ENCODE results near the gene RAD18.

RAD18 gene

DNA sequence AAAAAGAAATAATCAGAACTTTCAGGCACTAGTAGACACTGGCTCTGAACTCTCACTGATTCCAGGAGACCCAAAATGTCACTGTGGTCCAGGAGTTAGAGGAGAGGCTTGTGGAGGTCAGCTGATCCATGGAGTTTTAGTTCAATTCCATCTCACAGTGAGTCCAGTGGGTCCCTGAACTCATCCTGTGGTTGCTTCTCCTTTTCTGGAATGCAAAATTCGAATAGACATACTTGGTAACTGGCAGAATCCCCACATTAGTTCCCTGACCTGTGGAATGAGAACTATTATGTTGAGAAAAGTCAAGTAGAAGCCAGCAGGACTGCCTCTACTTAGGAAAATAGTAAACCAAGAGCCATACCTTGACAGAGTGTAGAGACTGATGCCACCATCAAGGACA, 106.6 kb downstream of the RAD18 start:
- no peak for DNase-seq

DNA sequence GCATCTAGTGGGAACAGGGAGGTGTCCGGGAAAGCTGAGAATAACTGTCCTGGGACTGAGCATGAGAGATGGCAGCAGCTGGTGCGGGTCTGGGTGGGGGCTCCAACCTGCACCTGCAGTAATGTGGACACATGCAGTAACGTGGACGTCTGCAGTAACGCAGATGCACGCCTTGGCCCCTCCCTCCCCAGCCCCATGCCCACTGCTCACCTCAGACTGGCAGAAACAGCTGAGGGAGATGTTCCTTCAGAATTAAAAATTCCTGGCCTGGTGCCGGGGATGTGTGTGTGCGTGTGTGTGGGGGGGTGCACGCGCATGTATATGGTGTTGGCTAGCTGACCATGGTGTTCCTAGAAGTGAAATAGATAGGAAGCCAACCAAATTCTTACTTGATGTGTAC, 107.2 kb downstream of the RAD18 start:
- DNase-seq: no peak

DNA sequence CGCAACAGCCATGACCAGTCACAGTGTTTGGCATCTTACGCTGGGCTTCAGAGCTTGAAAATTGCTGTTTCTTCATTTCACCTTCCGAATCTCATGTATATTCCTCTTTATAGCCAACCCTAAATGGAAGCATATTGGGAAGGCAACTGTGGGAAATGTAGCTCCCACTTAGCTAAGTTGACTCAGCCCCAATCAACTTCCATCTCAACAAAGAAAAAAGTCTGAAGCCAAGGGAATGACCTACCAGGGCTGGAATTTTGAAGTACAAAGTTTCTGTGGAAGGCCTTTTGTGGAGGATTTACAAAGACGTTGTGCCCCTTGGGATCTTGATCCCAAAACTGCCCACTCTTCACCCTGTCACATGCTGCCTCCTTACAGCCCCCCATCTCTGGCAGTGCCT, 108.6 kb downstream of the RAD18 start:
- no peak for DNase-seq

DNA sequence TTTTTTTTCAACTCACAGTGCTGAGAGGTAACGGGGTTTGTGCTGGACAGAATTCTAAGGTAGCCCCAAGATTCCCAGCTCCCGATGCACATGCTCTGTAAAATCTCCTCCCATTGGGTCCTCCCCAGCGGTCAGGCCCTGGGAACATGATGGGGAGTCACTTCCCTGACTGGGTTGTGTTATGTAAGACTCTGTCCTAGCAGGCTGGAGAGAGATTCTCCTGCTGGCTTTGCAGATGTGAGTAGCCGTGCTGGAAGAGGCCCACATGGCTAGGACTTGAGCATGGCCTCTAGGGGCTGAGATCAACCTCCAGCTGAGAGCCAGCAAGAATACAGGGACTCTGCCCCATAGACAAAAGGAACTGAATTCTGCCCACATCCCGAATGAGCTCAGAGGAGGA, 110.2 kb downstream of the RAD18 start:
- DNase-seq: no peak

DNA sequence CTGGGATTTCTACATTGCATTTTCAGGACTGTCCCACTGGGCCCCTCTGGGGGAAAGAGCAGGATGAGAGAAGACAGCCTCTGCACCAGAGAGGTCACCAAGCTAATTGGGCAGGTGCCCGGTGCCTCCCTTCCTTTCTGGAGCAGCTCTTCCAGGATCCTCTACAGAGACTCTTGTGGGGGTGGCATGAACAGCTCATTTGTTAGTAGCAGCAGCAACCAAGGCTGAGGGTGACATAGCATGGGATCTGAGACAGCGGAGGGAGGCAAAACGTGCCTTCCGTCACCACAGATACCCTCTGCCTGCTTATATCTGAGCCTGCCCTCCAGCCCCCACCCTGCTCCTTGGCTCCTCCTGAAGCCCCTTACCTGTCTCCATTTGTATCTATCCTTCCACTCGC, 110.8 kb downstream of the RAD18 start:
- DNase-seq: no peak

DNA sequence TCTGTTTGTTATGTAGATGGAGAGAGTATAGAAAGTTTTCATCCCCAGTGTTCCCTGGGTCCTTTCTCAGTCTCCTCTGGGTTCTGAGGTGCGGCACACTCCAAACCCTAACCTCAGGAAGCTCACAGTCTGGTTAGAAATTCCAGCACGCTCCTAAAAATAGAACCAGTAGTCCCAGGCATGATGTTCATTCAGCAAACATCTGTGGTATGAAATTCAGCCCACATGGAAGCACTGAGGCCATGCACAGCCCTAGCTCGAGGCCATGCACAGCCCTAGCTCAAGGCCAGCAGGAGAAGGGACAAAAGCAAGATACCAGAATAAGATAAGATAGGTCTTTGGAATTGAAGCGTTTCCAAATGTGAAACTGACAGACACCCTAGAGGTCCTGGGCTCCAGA, 111.6 kb downstream of the RAD18 start:
- DNase-seq: no peak

DNA sequence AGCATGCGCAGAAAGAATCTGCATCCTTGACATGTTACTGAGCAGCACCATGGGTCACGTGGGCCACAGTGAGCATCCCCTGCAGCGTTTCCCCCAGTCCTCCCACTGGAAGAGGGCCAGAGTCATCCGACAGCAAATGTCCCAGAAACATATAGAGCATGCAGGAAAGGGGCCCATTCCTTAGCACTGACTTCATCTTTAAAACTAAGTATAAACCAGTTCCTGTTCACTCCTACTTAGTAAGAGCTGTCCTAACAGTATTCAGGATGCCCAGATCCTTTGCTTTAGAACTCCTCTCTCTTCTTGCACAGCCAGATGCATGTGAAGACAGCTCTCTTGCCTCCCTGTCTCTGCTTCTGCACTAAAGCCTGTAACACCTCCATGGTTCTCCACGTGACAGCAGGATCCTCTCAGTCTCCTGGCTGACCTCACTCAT, 114.6 kb downstream of the RAD18 start:
- DNase-seq: no peak

DNA sequence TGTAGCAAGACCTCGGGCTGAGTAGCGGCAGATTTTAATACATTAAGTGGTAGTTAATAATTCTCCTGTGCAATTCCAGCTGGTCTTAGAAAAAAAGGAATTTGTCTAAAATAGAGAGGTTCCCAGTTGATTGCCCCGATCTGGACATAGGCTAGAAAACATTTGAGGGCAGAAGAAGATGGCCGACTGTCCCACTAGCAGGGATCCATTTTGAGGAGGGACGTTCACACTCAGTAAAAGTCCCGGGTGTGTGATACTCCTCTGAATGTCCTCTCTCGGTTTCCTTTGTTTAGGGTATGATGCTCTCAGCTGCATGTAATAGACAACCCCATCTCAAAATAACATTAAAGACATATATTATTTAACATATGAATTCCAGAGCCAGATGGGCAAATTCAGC, 116.0 kb downstream of the RAD18 start:
- no peak for DNase-seq

DNA sequence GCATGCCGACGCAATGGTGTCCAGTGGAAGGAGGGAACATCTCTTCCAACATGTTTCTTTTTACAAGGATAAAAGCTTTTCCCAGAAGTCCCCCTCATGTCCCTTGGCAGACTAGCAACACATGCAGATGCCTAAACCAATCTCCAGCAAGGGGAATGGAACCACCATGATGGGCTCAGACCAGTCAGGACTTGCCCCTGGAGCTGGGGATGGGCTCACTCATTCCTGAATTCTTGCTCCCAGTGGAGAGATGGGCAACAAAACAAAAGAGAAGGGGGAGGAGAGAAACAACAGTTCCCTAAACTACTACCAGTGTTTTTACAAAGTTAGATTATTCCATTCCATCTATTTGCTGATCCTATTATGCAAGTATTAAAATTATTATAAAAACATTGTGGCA, 117.1 kb downstream of the RAD18 start:
- no peak for DNase-seq

DNA sequence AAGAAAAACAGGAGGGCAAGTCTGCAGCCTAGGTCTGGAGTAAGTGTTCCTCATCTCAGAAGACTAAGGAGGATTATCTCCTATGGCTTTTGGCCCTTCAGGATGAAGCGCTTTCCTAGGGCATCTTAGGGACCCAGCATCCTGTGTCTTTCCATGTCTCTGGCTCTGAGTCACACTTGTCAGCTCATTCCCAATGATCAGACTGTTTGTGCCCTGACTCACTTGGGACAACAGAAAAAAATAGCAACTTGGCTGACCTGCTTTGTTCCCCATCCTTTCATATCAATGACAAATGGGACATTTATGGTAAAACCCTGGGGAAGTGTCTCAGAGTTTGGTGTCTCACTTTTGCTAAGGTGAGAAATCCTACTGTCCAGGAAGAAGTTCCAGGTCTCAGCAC, 117.6 kb downstream of the RAD18 start:
- no peak for DNase-seq

DNA sequence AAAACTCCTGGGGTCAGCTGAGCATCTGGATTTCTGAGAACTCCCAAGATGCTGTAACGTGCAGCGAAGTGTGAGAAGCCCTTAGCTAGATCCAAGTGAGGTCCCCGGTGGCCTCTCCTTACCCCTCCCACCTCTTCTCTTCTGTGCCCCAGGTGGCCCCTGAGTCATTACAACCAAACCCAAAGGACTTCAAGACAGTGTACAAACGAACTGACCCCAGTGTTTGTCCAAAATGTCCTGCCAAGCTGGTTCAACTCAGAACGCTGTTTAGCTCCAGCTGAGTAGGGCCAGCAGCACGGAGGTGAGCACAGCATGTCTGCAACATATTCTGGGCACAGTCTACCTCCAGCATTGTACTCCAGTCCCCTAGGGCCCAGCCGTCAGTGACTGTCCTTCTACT, 119.9 kb downstream of the RAD18 start:
- no peak for DNase-seq

DNA sequence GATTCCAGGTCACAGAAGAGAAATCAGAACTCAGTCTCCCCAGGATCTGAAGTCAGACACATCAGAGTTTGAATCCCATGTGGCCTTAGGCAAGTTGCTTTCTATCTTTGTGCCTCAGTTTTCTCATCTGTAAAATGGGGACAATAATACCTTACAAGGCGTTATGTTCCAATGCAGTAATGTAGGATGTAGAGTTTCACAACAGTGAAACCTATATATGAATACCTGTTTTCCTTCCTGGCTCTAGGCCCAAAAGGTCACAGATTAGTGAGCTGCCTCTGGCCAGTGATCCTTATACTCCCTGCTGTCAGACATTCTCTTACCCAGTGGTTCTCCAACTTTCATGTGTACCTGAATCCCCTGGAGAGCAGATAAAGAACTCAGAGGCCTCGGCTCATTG, 121.0 kb downstream of the RAD18 start:
- no peak for DNase-seq

DNA sequence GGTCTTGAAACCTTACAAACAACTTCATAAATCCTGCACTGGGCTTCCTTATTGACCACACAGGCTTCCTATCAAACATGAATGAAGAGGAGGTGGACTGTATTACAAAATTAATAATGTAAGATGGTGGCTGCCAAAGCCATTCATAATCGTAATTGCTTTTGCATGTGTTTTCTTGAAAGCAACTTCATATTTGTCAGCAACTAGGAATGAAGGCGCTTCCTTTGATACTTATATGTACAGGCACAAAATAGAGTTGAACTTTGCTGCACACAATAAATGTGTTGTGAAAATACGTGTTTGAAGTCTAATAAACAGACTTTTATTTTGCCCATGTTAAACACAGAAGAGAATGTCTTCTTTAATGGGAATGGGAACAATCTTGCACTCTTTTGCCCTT, 121.8 kb downstream of the RAD18 start:
- DNase-seq: no peak

DNA sequence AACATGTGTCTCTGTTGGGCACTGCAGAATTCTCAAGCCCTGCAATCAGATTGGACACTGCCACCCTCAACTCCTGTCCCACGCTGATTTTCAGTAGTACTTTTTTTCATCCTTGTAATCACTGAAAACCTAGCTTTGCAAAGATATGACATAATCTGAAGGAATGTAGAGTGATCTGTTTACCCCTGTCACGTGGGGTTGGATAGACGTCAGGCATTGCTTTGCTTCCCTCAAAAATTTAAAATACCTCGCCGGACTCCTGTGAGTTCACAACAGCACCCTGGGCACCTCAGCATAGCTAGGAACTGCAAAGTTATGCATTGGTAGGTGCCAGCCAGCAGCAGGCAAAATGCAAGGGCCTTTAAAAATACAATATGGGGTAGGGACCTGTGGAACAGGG, 122.7 kb downstream of the RAD18 start:
- DNase-seq: no peak

DNA sequence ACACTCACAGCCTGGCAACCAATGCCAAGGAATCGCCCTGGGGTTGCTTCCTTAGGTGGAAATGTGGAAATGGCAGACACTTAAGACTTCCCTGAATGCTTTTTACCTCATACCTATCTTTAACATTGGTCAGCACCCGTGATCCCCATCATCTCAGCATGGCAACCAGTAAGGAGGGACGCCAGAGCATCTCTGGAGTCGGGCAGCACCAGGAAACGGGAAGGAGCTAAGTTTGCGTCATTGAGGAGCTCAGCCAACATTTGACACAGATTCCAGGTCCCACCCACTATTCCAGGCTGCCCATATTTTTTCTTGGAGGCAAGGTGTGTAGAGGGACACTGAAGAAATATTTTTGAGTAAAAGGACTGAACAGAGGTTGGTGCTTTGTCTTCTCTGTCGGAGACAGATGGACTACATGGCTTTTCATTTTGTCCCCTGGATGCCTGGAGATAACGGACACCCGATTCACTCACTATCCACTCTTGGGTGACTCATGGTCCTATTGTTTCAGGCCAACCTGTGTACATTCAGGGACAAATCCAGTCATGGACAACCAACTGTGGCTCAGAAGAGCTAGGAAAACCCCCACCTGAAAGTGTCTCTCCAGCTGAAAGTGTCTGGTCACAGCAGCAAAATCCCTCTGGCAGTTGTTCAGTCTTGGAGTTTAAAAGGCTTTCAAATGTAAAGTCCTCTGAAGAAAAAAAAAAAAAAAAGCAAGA, 123.5 kb downstream of the RAD18 start:
- no peak for DNase-seq

DNA sequence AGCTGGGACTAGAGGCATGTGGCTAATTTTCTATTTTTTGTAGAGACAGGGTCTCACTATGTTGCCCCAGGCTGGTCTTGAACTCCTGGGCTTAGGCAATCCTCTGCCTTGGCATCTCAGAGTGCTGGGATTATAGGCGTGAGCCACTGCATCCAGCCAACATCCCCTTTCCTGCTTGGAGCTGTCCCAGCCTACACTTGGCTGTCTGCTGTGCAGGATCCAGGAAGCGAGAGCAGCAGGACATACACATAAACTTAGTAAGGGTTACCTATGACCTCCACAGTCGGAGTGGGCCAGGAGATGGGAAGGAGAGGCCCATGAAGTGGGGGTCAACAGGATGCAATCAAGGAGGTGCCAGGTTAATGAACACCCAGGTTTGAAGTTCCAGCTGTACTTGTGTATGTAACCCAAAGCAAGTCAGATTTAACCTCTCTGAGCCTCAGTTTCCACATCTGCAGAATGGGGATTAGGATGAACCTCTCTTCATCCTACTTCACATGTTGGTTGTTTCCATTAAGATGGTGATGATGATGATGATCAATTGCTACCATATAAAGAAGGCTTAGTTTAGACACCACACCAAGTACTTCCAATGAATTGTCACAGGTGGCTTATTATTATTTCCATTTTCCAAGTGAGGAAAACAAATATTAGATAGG, 124.4 kb downstream of the RAD18 start:
- DNase-seq: no peak

DNA sequence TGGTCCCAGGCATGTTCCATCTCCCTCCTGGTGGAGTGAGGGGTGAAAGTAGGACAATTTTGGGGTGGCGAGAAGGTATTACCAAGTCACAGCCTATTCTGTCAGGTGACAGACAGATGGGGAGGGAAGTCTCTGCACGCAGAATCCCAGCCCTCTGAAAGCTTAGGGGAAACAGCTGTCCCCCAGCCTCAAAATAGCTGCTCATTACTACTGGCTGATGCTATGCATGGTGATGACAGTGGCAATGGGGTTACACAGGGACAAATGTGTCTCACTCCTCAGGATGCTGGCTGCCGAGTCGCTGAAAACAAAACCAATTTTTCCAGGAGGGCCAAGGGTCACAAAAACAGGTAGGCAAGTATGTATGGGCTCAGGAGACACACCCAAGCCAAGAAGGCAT, 125.0 kb downstream of the RAD18 start:
- DNase-seq: no peak

DNA sequence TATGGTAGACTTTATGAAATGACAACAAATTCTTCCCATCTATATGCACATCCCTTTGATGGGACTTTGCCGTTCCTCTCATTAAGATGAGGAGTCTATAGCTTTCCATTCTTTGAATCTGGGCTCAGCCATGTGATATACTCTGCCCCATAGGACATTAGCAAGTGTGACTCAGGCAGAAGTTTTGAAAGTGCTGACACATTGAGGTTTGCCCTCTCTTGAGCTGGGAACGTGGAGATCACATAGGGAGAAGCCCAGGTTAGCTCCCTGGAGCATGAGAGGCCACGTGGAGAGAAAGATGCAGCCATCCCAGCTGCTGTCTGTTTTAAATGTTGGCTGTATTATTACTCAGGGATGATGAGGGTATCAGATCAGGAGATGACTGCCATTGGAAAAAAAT, 126.1 kb downstream of the RAD18 start:
- DNase-seq: no peak

DNA sequence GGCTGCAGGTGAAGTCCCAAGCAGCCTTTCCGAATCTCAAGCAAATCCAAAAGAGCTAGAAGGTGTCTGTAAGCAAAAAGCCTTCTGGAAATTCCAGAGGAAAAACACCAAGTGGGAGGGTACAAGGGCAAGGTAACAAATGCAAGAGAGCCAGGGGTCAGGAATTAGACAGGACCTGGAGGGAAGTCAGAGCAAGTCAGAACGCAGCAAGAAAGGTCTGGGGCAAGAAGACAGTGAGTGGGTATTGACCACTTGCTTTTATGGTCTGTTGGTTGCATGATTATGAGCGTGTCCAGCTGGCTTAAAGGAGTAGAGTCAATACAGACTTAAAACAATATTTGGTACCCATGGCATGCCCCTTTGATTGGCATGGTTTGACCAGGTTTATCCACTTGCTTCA, 127.2 kb downstream of the RAD18 start:
- DNase-seq: no peak

DNA sequence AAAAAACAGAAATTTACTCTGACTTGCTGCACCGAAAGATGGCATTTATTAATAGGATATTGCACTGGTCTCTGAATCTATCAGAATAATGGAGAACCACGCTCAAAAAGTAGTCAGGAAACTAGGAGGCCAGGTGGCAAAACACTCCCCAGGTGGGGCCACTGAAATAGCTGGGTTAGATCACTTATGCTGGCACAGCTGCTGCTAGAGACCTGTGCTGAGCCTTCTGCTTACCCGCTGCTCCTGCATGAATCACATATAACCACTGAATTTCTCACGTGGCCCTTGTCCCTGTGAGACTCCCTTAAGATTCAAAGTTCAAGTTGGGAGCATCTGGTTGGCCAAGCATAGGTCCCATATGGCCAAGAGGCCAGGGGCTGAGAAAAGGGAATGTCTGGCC, 127.9 kb downstream of the RAD18 start:
- DNase-seq: no peak

DNA sequence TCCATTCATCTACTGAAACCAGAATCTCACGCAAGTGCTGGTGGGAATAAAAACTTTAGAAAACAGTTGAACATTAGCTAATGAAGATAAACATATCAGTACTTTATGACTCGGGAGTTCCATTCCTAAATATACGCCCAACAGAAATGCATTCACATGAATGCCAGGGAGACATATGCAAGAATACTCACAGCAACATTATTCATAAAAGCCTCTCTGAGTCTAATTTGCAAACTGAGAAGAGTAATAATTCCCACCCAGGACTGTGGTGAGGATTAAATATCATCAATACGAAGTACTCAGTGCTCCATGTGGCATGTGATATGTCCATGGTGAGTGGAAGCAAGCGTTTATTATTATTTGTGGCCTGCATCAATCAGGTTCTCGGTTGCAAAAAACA, 128.3 kb downstream of the RAD18 start:
- DNase-seq: no peak

DNA sequence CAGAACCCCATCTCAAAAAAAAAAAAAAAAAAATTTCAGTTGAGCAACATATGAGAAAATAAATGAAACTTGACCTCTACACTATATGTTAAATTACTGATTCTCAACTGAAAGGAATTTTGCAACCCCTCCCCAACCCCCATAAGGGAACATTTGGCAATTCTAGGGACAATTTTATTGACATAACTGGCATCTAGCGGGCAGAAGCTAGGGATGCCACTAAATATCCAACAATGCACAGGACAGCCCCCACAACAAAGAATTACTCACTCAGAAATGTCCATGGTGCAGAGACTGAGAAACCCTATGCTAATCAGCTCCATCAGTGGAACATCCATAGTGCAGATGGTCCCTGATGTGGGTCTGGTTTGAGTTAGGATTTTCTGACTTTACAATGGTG, 135.6 kb downstream of the RAD18 start:
- DNase-seq: no peak
